IPS DF 19.7 (cell line): ENCODE data around the gene WTAP.
"Not testable (repeated sequence)": the region's sequence is repeated elsewhere in the genome, so short reads cannot be mapped to it uniquely, and the experiment has no call there.

ENCODE experiments used
- DNase-seq: peaks from one replicate; pipeline ENCODE4 v3.0.0-alpha.2; 2013; ENCODE audit warnings: low read depth, low spot score

The WTAP gene

DNA sequence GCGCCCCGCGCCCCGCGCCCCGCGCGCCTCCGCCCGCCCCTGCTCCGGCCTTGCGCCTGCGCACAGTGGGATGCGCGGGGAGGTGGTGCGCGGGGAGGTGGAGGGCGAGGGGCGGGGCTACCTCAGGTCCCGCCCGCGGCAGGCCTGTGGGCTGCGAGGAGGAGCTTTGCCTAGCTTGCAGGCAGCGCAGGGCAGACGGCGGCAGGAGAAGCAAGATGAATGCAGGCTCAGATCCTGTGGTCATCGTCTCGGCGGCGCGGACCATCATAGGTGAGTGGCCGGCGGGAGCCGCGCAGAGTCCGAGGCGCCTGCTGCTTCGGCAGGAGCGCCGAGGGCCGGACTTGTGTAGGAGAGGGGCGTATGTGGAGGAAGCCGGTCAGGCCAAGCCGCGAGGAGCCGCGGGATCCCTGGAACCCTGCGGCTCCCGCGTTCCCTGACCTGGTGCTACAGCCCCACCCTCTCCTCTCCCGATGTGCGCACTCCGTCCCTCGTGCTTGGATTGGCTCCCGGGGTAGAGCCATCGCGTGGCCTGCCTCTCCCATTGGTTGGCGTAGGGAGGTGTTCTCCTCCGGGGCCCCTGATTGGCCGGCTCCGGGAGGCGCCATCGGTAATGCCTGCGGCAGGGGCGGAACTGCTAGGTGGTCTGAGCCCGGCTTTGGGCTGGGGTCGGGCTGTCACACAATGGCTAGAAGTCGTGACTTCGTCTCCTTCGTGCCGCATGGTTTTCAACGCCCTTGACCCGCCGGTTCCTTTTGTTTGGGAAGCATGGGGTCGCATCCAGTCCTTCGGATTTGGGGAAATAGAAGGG lies 34.8 kb downstream of the WTAP start, which contains the start of gene ACAT2:
Gene ACAT2, plus strand, starts transcription at position 173 of the 808 bp plus-strand sequence. Its CDS starts 43 bp downstream, at position 216.
- DNase-seq = peak; percentile 88

DNA sequence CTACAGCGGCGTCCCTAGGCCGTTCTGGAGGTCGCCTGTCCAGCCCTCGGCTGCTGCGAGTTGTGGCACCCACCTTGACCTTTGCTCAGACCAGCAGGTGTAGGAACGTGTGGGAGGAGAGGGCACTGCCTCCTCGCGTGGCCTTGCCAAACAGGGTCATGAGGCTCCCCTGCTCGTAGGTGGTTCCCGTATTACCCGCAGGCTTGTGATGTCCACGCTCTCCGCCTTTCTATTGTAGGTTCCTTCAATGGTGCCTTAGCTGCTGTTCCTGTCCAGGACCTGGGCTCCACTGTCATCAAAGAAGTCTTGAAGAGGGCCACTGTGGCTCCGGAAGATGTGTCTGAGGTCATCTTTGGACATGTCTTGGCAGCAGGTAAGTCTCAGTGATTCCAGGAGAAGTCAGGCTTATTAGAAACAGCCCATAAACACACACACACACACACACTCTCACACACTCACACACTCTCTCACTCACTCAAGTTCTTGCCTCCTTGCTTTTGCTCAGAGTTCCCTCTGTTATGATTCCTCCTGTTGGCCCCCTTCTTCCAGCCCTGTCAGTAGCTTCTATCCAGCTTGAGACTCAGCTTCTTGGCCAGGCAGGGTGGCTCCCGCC lies 35.5 kb downstream of the WTAP start:
- no peak for DNase-seq

DNA sequence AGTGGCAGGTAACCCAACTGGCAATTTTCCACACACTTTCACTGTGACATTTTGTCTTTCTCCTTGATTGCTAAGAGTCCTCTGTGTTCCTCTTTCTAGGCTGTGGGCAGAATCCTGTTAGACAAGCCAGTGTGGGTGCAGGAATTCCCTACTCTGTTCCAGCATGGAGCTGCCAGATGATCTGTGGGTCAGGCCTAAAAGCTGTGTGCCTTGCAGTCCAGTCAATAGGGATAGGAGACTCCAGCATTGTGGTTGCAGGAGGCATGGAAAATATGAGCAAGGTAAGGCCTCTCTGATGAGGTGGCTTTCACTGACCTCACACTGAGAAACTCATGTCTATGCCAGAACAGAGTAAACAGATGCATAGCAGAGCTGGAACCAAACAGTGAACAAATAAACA lies 39.6 kb downstream of the WTAP start:
- no peak for DNase-seq

DNA sequence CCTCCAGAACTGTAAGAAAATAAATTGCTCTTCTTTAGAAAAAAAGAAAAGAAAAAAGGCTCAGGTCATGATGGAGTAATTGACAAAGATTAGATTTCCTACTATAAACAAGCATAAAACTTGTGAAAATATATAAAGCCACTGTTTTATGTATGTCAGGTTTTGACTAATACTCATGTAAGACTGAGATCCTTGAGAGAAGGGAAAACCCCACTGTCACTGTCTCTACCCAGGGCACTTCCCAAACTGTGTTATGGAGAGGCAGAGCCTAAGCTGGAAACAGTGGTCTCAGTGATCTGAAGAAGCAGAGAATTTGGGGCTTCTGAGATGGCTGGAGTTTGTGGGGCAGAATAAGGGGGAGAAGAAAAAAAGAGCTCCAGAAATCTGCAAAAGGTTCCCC lies 42.2 kb downstream of the WTAP start:
- no peak for DNase-seq

DNA sequence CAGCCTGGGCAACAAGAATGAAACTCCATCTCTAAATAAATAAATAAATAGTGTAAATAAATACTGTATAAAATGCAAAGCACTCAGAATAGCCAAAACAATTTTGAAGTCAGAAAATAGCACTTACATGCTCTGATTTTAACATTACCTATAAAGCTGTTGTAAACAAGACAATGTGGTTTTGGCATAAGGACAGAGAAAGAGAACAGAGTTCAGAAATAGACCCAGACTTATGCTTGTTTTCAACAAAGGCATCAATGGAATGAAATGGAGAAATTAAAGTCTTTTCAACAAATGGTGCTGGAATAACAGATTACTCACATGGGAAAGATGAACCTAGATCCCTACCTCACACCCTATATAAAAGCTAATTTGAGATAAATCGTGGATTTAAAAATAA lies 44.9 kb downstream of the WTAP start:
- DNase-seq = no peak

DNA sequence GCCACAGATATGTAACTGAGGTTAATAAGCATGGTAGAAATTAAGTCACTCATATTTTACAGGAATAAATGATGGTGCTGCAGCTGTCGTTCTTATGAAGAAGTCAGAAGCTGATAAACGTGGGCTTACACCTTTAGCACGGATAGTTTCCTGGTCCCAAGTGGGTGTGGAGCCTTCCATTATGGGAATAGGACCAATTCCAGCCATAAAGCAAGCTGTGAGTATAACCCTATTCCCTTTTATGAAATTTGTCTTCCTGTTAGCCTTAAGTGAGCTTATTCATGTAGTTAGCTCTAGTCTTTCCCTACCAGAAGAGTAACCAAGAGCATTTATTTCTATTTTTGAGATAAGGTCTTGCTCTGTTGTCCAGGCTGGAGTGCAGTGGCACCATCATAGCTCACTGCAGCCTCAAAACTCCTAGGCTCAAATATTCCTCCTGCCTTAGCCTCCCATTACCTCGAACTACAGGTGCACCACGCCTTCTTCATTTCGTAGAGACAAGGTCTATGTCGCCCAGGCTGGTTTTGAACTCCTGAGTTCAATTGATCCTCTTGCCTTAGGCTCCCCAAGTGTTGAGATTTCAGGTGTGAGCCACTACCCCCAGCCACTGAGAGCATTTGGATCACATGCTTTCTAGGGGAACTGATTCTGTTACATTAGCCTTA lies 50.1 kb downstream of the WTAP start:
- DNase-seq = no peak

DNA sequence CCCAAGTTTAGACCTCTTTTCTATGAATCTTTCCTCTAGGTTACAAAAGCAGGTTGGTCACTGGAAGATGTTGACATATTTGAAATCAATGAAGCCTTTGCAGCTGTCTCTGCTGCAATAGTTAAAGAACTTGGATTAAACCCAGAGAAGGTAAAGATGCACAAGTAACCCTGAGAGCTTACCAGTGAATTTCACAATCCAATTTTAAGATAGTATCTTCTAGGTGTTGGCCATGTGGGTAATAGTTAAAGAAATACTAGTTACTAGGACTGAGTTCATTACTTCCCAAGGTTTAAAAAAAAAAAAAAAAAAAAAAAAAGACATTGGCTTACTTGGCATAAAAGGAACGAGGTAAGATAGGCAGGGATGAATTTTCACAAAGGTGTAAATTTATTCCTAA lies 50.8 kb downstream of the WTAP start:
- DNase-seq = no peak

DNA sequence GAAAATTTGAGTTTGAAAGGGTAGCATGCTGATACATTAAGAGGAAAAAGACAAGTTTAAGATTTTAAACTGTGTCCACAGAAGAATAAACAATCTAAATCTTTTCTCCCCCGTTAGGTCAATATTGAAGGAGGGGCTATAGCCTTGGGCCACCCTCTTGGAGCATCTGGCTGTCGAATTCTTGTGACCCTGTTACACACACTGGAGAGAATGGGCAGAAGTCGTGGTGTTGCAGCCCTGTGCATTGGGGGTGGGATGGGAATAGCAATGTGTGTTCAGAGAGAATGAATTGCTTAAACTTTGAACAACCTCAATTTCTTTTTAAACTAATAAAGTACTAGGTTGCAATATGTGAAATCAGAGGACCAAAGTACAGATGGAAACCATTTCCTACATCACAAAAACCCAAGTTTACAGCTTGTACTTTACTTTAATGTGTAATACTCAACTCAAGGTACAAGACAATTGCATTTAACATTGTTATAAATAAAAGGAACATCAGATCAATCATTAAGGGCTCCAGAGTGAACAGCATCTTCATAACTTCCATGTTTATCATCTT lies 51.3 kb downstream of the WTAP start:
- no peak for DNase-seq

DNA sequence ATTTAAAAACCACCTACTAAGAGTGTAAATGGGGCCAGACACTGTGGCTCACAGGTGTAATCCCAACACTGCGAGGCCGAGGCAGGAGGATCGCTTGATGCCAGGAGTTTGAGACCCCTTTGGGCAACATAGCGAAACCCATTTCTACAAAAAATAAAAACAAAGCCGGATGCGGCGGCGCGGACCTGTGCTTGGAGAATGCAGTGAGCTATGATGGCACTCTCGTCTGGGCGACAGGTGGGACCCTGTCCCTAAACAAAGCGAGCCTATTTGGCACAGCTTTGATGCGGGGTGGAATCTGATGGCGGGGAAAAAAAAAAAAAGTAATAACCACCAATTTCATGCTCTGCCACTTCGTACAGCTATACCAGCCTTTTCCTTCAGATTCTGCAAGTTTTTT lies 61.0 kb downstream of the WTAP start:
- no peak for DNase-seq

DNA sequence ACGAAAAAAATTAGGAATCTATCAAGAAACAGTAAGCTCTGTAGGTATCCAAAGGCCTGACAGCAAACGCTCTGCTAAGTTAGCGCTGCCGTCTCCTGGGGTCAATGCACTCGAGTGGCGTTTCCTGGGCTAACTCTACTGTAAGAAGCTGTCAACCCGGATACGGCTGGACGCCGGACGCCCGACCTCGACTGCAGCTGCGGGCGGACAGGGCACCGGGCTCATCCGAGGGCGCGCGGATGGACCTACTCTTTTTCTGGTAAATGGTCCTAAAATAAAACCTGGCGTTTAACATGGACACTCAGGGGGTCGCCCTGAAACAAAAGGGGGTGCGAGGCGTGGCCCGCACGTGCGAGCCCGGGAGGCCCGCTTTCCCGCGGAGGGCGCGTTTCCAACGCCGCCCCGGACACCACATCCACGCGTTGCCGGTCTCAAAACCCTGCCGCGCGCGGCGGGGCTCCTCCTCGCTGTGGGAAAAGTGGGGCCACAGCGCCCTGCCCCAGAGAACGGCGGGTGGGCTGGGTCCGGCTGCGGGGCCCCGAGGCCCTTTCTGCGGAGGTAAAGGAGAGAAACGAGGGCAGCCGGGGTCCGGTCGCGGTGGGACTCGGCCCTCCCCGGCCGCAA lies 61.6 kb downstream of the WTAP start:
- DNase-seq = no peak

DNA sequence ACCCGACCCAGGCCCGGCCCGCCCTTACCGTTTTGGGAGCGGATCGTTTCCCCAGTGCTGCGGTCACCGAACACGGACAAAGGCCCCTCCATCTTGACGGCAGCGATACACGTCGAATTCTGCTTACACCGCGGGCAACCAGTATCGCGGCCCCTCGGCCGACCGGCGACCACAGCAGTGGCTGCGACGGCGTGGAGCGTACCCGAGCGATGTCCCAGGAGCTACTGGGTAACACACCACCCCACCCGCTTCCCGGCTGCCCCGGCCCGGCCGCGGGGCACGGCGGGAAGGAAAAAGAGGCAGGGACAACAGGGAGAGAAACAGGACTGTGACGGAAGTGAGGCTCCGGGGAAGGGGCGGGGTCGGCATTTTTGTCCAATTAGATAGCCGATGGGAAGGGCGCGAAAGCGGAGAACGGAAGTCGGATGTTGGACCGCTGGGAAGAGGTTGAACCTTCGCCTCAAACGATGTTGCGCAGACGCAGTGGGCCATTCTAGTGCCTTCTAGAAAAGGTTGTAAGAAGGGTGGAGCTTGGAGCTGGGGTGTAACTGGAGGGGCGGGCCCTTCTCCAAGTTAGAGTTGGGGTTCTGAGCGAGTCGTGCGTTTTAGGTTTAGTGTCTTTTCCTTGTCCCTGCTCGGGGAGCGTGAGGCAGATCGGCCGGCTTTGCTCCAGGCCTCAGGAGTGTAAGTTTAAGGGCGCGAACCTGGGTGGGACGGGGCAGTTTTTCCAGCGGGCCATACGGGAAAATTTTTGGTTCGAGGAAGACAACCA lies 62.3 kb downstream of the WTAP start, which contains the start of gene TCP1:
Gene TCP1, minus strand, starts transcription at position 226 of the 772 bp plus-strand sequence. Its CDS starts 134 bp downstream, at position 92.
- peak; percentile 99 for DNase-seq

DNA sequence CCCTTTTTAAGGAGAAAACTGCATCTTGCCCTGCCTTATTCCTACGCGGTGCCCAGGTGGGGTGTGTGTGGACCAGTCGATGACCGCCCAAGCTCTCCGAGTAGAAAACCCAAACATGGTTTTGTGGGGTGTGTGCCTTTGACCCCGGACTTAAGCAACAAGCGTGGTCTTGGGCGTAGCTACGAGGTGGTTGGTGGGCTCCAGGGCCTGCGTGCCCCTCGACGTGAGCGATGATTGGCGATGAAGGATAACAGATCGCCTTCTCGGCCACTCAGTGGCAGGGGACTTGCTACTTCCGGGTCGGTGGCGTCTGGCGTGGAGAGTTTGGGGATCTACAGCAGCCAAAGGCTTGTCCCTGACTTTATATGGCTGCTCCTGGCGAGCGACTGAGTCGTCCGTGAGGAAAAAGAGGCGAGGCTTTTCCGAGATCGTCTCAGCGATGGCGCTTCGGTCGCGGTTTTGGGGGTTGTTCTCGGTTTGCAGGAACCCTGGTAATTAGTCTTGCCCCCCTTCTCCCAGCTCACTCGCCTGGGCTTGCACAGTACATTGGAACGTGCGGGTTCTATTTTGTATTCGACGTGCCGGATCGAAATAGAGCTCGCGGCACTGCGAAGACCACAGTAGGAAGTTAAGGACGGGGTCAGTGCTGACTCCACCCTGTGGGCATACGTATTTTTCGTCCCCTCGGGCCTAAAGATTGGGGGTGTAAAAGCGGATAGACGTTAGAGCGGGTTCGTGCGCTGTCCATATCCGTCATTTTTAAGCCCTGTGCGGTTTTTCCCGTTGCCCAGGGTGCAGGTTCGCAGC lies 63.0 kb downstream of the WTAP start, which contains the start of gene MRPL18:
Gene MRPL18, plus strand, starts transcription at position 319 of the 807 bp plus-strand sequence. Its CDS starts 121 bp downstream, at position 440.
- DNase-seq = peak; percentile 94

DNA sequence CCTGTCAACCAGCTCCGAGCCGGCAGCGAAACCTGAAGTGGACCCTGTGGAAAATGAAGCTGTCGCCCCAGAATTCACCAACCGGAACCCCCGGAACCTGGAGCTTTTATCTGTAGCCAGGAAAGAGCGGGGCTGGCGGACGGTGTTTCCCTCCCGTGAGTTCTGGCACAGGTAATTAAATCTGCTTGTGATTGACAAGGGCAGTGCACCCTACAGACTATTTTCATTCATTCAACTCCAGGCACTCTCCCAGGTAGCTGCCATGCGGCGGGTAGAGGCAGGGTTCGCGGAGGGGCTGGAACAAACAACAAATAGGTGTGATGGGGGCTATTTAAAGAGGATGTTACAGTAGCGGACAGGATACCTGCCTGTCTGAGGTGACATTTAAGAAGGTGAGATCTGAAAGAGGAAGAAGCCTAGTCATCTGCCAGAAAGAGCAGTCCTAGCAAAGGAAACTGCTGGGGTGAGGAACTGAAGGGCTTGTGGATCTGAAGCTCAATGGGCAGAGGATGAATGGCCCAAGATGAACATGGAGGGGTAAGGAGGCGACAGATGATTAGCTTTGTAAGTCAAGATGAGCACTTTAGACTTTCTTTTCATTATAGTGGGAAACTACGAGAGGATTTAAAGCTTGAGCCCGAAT lies 63.8 kb downstream of the WTAP start:
- no peak for DNase-seq

DNA sequence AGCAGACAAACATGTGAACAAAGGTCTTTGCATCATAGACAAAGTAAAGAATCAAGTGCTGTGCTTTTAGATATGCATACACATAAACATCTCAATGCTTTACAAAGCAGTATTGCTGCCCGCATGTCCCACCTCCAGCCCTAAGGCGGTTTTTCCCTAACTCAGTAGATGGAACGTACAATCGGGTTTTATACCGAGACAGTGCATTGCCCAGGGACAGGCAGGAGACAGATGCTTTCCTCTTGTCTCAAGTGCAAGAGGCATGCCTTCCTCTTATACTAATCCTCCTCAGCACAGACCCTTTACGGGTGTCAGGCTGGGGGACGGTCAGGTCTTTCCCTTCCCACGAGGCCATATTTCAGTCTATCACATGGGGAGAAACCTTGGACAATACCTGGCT lies 67.7 kb downstream of the WTAP start:
- not testable (repeated sequence) for DNase-seq

DNA sequence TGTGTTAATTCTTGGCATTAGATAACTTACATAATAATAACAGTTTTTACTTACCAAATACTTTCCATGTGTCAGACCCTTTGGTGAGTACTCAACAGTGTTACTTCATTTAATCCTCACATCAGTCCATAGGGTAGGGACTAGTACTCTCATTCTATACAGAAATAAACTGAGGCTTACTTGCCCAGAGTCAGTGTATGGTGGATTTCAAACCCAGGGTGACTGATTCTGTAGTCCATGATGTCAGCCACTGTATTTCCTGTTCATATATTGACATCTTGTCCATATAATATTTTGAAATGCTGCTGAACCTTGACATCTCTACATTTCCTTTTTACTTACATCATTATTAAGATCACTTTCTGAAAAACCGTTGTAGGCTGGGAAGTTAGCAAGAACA lies 70.2 kb downstream of the WTAP start:
- DNase-seq = no peak

DNA sequence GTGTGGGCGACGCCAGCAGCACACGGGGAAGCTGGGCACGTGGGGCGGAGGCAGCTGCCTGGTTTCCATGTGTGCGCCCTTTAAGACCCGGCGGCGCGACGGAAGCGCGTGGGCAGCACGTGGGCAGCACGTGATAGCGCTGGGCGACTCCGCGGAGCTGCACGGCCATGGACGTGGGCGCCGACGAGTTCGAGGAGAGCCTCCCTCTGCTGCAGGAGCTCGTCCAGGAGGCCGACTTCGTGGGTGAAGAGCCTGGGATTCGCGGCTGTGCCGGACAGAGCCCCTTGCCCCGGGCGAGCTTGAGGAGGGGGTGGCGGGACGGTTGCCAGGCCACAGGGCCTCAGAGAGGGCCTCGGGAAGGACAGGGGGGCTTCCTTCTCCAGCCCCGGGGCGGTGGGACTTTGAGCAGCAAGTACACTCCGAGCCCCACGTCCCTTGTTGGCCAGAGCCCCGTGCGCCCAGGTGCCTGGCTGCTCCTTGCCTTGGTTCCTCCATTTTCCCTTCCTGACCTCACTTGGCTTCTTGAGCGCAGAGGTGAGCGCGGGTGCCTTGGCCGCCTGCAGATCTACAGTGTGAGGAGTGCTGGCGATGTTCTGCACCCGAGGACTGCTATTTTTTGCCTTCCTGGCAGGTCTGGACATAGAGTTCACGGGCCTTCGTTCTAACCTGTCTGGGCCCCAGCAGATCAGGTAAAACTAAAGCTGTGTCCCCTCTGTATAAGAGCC lies 73.0 kb downstream of the WTAP start, which contains the start of gene PNLDC1:
Gene PNLDC1, plus strand, starts transcription at position 136 of the 725 bp plus-strand sequence. Its CDS starts 32 bp downstream, at position 168.
- DNase-seq = no peak

DNA sequence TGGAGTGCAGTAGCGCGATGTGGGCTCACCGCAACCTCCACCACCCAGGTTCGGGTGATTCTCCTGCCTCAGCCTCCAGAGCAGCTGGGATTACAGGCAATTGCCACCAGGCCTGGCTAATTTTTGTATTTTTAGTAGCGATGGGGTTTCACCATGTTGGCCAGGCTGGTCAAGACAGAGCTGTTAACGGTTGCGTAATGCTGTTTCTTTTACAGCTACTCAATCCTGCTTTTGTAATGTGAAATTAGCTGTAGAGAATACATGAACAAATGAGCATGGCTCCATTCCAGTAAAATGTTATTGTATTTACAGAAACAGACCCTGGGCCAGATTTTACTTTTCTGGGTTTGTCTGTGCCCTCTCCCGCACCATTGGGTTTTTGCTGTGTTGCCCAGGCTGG lies 74.6 kb downstream of the WTAP start:
- no peak for DNase-seq

DNA sequence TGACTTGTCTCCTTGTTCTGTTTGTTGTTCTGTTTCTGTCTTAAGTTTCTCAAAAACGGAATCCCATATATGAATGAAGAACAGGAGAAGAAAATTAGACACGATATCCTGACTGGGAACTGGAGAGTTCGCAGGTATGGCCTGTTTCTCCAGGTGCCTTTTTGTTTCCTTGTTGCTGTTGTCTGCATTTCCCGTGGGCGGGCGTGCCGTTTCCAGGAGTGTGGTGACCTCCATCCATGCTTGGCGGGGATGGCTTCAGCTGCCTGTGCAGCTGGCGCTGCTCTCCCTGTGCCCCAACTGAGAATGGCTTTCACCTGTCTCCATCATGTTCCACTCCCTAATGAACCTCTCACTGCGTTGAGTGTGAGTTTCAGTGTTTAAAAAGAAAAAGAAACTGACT lies 77.2 kb downstream of the WTAP start:
- no peak for DNase-seq
